HepG2 (cell line): ENCODE measurements around the gene CBLB. TPM values are rescaled to one million over a fixed set of nuclear protein-coding genes. Genes with fewer than 3 reads are reported as not detected.

Source experiments
- KDM2A ChIP-seq: sonication (generic); formaldehyde crosslinking; IDR thresholded peaks from 2 replicates; pipeline ENCODE4 v1.4.0; 2020; ENCODE audit warnings: low read depth, missing genetic modification reagents, borderline replicate concordance
- MLLT10 ChIP-seq: sonication (generic); formaldehyde crosslinking; IDR thresholded peaks from 2 replicates; pipeline ENCODE4 v1.4.0; 2020; ENCODE audit warnings: missing genetic modification reagents
- MXI1 ChIP-seq: IDR thresholded peaks from 3 replicates; pipeline ENCODE4 v1.6.1; 2012; ENCODE audit warnings: low read depth, low read length, inconsistent platforms, borderline replicate concordance
- NR3C1 ChIP-seq: sonication (generic); formaldehyde crosslinking; IDR thresholded peaks from 2 replicates; pipeline ENCODE4 v1.4.0; 2020; ENCODE audit warnings: missing genetic modification reagents
- PHB2 ChIP-seq: fragments of 450-650 bp; IDR thresholded peaks from 2 replicates; pipeline ENCODE4 v1.6.1; 2018; ENCODE audit not compliant: partially characterized antibody
- RAD51 ChIP-seq: fragments of 450-650 bp; IDR thresholded peaks from 2 replicates; pipeline ENCODE4 v1.6.1; 2016; ENCODE audit warnings: borderline replicate concordance
- SSRP1 ChIP-seq: IDR thresholded peaks from 2 replicates; pipeline ENCODE4 v1.6.1; 2016; ENCODE audit warnings: control low read depth
- ZFP37 ChIP-seq: sonication (generic); formaldehyde crosslinking; IDR thresholded peaks from 2 replicates; pipeline ENCODE4 v1.4.0; 2020; ENCODE audit warnings: missing genetic modification reagents, borderline replicate concordance
- ZFP82 ChIP-seq: sonication (generic); formaldehyde crosslinking; IDR thresholded peaks from 2 replicates; pipeline ENCODE4 v1.5.1; 2020; ENCODE audit warnings: mild to moderate bottlenecking, missing genetic modification reagents, borderline replicate concordance
- ZNF136 ChIP-seq: sonication (generic); formaldehyde crosslinking; IDR thresholded peaks from 2 replicates; pipeline ENCODE4 v1.8.1; 2022; ENCODE audit warnings: low read depth, mild to moderate bottlenecking, moderate library complexity, missing genetic modification reagents
- ZNF660 ChIP-seq: sonication (generic); formaldehyde crosslinking; IDR thresholded peaks from 2 replicates; pipeline ENCODE4 v1.5.1; 2020; ENCODE audit warnings: mild to moderate bottlenecking, low read depth, missing genetic modification reagents, borderline replicate concordance
- ZNF709 ChIP-seq: sonication (generic); formaldehyde crosslinking; IDR thresholded peaks from 2 replicates; pipeline ENCODE4 v1.5.0; 2020; ENCODE audit warnings: mild to moderate bottlenecking, missing genetic modification reagents
- ZNF761 ChIP-seq: sonication (generic); formaldehyde crosslinking; conservative IDR thresholded peaks from 2 replicates; pipeline ENCODE4 v1.4.0; 2020; ENCODE audit warnings: mild to moderate bottlenecking, missing genetic modification reagents
- ZNF850 ChIP-seq: sonication (generic); formaldehyde crosslinking; conservative IDR thresholded peaks from 2 replicates; pipeline ENCODE4 v1.9.0; 2021; ENCODE audit warnings: mild to moderate bottlenecking, missing genetic modification reagents
- polyA plus RNA-seq, 8 experiments: library from polyadenylated mRNA; depleted of rRNA in 3 of 8; stranded (reverse) in 7 of 8; unstranded in 1 of 8; fragments of >200 nt; fragmentation: Illumina TruSeq in 4 of 8; extraction: Trizol in 4 of 8; gene quantifications; 2 replicates each; pipeline versions ENCODE4 v1.2.1 to v1.2.3, GENCODE V29; 2011 to 2016; ENCODE audit warnings: low read depth in 4 of 8, missing spikeins in 1 of 8, mixed read lengths in 1 of 8; ENCODE audit not compliant: insufficient read depth in 1 of 8
- total RNA-seq, 5 experiments: library from RNA; depleted of rRNA; stranded (reverse); fragments of >200 nt; fragmentation: Illumina TruSeq; extraction: Trizol; gene quantifications; 2 replicates each; pipeline ENCODE4 v1.2.3, GENCODE V29; 2016; ENCODE audit warnings: low read depth in 1 of 5
- TF ChIP-seq, protein P1 (sequence below): sonication (generic); formaldehyde crosslinking; IDR thresholded peaks from 2 replicates; pipeline ENCODE4 v1.4.0; 2020; ENCODE audit warnings: mild to moderate bottlenecking, missing genetic modification reagents
- TF ChIP-seq, protein P2 (sequence below): sonication (generic); formaldehyde crosslinking; IDR thresholded peaks from 2 replicates; pipeline ENCODE4 v1.4.0; 2020; ENCODE audit warnings: low read depth, mild to moderate bottlenecking, missing genetic modification reagents
- TF ChIP-seq, protein P3 (sequence below): sonication (generic); formaldehyde crosslinking; IDR thresholded peaks from 2 replicates; pipeline ENCODE4 v1.8.0; 2022; ENCODE audit warnings: low read depth, missing genetic modification reagents
- TF ChIP-seq, protein P4 (sequence below): sonication (generic); formaldehyde crosslinking; IDR thresholded peaks from 2 replicates; pipeline ENCODE4 v1.5.1; 2020; ENCODE audit warnings: mild to moderate bottlenecking, missing genetic modification reagents, borderline replicate concordance
- TF ChIP-seq, protein P5 (sequence below): sonication (generic); formaldehyde crosslinking; IDR thresholded peaks from 2 replicates; pipeline ENCODE4 v1.4.0; 2020; ENCODE audit warnings: missing genetic modification reagents; ENCODE audit errors: not compliant biosample characterization

CBLB gene
- total and polyA plus RNA-seq, 2 of the 13 experiments (the other 11 are each of a cell fraction or from before 2014, with no cell fraction given), result 9.8 to 16.4 TPM

DNA sequence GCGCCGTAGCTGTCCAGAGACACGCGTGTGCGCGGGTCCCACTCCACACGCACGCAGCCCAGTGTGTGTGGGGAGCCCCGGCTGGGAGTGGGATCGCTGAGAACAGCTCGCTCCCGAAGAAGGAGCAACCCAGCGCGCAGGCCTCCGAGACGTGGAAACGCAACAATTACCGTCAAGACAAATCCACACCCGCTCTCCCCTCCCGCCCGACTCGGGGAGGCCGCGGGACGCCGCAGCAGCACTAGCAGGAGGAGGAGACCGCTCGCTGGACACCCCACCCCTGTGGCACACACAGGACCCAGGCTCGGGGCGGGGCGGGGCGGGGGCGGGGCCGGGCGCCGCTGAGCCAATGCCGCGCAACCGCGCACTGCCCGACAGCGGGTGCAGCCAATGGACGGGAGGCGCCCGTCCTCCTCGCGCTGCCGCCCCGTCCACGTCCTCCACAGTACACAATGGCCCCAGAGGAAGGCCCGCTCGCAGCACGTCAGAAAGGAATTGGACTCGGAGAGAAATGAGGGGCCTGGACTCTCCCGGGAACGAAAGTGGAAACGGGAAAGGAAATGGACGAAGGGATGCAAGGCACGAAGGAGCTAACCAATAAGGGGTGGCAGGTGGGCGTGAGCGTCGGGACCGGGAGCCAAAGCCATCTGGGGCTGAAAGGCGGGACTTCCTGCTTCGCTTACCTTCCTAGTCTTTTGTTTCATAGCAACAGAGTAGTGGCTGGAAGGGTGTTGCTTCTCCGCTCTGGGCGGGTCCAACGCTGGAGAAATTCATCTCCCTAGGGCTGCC, at the start of gene CBLB (continued):
- TF ChIP-seq, protein P1, sequence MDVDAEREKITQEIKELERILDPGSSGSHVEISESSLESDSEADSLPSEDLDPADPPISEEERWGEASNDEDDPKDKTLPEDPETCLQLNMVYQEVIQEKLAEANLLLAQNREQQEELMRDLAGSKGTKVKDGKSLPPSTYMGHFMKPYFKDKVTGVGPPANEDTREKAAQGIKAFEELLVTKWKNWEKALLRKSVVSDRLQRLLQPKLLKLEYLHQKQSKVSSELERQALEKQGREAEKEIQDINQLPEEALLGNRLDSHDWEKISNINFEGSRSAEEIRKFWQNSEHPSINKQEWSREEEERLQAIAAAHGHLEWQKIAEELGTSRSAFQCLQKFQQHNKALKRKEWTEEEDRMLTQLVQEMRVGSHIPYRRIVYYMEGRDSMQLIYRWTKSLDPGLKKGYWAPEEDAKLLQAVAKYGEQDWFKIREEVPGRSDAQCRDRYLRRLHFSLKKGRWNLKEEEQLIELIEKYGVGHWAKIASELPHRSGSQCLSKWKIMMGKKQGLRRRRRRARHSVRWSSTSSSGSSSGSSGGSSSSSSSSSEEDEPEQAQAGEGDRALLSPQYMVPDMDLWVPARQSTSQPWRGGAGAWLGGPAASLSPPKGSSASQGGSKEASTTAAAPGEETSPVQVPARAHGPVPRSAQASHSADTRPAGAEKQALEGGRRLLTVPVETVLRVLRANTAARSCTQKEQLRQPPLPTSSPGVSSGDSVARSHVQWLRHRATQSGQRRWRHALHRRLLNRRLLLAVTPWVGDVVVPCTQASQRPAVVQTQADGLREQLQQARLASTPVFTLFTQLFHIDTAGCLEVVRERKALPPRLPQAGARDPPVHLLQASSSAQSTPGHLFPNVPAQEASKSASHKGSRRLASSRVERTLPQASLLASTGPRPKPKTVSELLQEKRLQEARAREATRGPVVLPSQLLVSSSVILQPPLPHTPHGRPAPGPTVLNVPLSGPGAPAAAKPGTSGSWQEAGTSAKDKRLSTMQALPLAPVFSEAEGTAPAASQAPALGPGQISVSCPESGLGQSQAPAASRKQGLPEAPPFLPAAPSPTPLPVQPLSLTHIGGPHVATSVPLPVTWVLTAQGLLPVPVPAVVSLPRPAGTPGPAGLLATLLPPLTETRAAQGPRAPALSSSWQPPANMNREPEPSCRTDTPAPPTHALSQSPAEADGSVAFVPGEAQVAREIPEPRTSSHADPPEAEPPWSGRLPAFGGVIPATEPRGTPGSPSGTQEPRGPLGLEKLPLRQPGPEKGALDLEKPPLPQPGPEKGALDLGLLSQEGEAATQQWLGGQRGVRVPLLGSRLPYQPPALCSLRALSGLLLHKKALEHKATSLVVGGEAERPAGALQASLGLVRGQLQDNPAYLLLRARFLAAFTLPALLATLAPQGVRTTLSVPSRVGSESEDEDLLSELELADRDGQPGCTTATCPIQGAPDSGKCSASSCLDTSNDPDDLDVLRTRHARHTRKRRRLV, result no peak
- no peak for TF ChIP-seq PHB2
- TF ChIP-seq, protein P2, sequence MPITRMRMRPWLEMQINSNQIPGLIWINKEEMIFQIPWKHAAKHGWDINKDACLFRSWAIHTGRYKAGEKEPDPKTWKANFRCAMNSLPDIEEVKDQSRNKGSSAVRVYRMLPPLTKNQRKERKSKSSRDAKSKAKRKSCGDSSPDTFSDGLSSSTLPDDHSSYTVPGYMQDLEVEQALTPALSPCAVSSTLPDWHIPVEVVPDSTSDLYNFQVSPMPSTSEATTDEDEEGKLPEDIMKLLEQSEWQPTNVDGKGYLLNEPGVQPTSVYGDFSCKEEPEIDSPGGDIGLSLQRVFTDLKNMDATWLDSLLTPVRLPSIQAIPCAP (CRISPR knock-in tag), result no peak
- no peak for TF ChIP-seq ZNF761
- TF ChIP-seq KDM2A (CRISPR knock-in tag), result peak; percentile 70
- TF ChIP-seq, protein P3, sequence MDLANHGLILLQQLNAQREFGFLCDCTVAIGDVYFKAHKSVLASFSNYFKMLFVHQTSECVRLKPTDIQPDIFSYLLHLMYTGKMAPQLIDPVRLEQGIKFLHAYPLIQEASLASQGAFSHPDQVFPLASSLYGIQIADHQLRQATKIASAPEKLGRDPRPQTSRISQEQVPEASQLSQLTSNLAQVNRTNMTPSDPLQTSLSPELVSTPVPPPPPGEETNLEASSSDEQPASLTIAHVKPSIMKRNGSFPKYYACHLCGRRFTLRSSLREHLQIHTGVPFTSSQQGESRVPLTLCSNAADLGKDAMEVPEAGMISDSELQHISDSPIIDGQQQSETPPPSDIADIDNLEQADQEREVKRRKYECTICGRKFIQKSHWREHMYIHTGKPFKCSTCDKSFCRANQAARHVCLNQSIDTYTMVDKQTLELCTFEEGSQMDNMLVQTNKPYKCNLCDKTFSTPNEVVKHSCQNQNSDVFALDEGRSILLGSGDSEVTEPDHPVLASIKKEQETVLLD (CRISPR knock-in tag), result no peak
- TF ChIP-seq, protein P4, sequence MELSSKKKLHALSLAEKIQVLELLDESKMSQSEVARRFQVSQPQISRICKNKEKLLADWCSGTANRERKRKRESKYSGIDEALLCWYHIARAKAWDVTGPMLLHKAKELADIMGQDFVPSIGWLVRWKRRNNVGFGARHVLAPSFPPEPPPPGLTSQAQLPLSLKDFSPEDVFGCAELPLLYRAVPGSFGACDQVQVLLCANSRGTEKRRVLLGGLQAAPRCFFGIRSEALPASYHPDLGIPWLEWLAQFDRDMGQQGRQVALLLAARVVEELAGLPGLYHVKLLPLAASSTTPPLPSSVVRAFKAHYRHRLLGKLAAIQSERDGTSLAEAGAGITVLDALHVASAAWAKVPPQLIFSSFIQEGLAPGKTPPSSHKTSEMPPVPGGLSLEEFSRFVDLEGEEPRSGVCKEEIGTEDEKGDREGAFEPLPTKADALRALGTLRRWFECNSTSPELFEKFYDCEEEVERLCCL, result no peak
- no peak for TF ChIP-seq NR3C1 (CRISPR knock-in tag)
- TF ChIP-seq ZFP82 (CRISPR knock-in tag), result no peak
- TF ChIP-seq ZNF709 (CRISPR knock-in tag), result no peak
- no peak for TF ChIP-seq RAD51
- TF ChIP-seq MXI1, result peak; percentile 35; the same call in 2 of the 3 replicates
- no peak for TF ChIP-seq ZNF660
- TF ChIP-seq ZNF136 (CRISPR knock-in tag), result no peak
- no peak for TF ChIP-seq ZFP37 (CRISPR knock-in tag)
- no peak for TF ChIP-seq ZNF850 (CRISPR knock-in tag)
- TF ChIP-seq MLLT10, result no peak
- no peak for TF ChIP-seq SSRP1 (CRISPR knock-in tag)
- TF ChIP-seq, protein P5, sequence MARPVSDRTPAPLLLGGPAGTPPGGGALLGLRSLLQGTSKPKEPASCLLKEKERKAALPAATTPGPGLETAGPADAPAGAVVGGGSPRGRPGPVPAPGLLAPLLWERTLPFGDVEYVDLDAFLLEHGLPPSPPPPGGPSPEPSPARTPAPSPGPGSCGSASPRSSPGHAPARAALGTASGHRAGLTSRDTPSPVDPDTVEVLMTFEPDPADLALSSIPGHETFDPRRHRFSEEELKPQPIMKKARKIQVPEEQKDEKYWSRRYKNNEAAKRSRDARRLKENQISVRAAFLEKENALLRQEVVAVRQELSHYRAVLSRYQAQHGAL (CRISPR knock-in tag), result no peak
